HEK293 (cell line): ENCODE measurements around the gene NPAS1.
A peak's percentile ranks its signal among the peaks of the same experiment; 100 is the strongest.

ENCODE experiments used
- CTCF ChIA-PET: fragments of 350-600 bp; formaldehyde crosslinking; extraction: SDS; loops from one replicate; lab custom pipeline; 2021; ENCODE audit warnings: antibody characterized with exemption; lab: Yijun Ruan, JAX
- POLR2A ChIA-PET: fragments of 300-600 bp; formaldehyde crosslinking; extraction: SDS; loops from one replicate; lab custom pipeline; 2020; ENCODE audit warnings: antibody characterized with exemption, inconsistent platforms; lab: Yijun Ruan, JAX
- H3K27ac ChIP-seq: fragments of 200-500 bp; sonication (Bioruptor generic); 2 replicates; pipeline ENCODE4 v1.5.1; 2014; ENCODE audit warnings: low read depth, low read length, control low read depth, inconsistent platforms; ENCODE audit errors: extremely low read depth
- H3K36me3 ChIP-seq, 2 experiments: fragments of 200-500 bp in 1 of 2; sonication (Bioruptor generic) in 1 of 2; 1 replicate in 1 of 2; 2 replicates in 1 of 2; pipeline ENCODE4 v1.5.1; 2014 to 2017; ENCODE audit warnings: inconsistent platforms in 2 of 2, low read length in 2 of 2; ENCODE audit not compliant: control insufficient read depth in 2 of 2, insufficient read depth in 1 of 2
- H3K4me1 ChIP-seq: fragments of 200-500 bp; sonication (Bioruptor generic); 2 replicates; pipeline ENCODE4 v1.5.1; 2014; ENCODE audit warnings: mild to moderate bottlenecking, low read length, inconsistent platforms; ENCODE audit not compliant: control insufficient read depth, insufficient read depth
- H3K4me3 ChIP-seq: 2 replicates; pipeline ENCODE4 v1.5.1; 2011; ENCODE audit warnings: low read depth, mild to moderate bottlenecking, control low read depth, low read length, moderate library complexity
- H3K9me3 ChIP-seq: fragments of 200-500 bp; sonication (Bioruptor generic); 2 replicates; pipeline ENCODE4 v1.5.1; 2014; ENCODE audit warnings: low read depth, low read length, inconsistent platforms; ENCODE audit not compliant: control insufficient read depth, insufficient read depth
- EGR2 ChIP-seq: fragments of 450-650 bp; formaldehyde crosslinking; IDR thresholded peaks from 2 replicates; pipeline ENCODE4 v1.5.1; 2016; ENCODE audit warnings: low read depth, missing biosample characterization, missing genetic modification characterization
- GLI4 ChIP-seq: fragments of 450-650 bp; formaldehyde crosslinking; IDR thresholded peaks from 2 replicates; pipeline ENCODE4 v1.5.1; 2016; ENCODE audit warnings: missing biosample characterization, missing genetic modification characterization
- GLIS1 ChIP-seq: fragments of 450-650 bp; formaldehyde crosslinking; IDR thresholded peaks from 2 replicates; pipeline ENCODE4 v1.5.1; 2016; ENCODE audit warnings: missing biosample characterization, missing genetic modification characterization
- IKZF3 ChIP-seq: fragments of 450-650 bp; IDR thresholded peaks from 2 replicates; pipeline ENCODE4 v1.5.0; 2018; ENCODE audit warnings: missing biosample characterization, mild to moderate bottlenecking, missing genetic modification characterization, moderate library complexity
- KLF9 ChIP-seq: fragments of 450-650 bp; formaldehyde crosslinking; IDR thresholded peaks from 2 replicates; pipeline ENCODE4 v1.5.1; 2016; ENCODE audit warnings: missing biosample characterization, missing genetic modification characterization, low read depth
- PBX3 ChIP-seq: sonication (generic); formaldehyde crosslinking; IDR thresholded peaks from 2 replicates; pipeline ENCODE4 v1.8.1; 2022; ENCODE audit warnings: mild to moderate bottlenecking, moderate library complexity, missing genetic modification reagents
- SALL2 ChIP-seq: fragments of 450-650 bp; formaldehyde crosslinking; IDR thresholded peaks from 2 replicates; pipeline ENCODE4 v1.5.0; 2017; ENCODE audit warnings: missing biosample characterization, mild to moderate bottlenecking, missing genetic modification characterization, borderline replicate concordance
- SP2 ChIP-seq: fragments of 450-650 bp; formaldehyde crosslinking; IDR thresholded peaks from 2 replicates; pipeline ENCODE4 v1.5.1; 2016; ENCODE audit warnings: missing biosample characterization, missing genetic modification characterization
- SP3 ChIP-seq: fragments of 450-650 bp; formaldehyde crosslinking; IDR thresholded peaks from 2 replicates; pipeline ENCODE4 v1.5.1; 2016; ENCODE audit warnings: missing biosample characterization, missing genetic modification characterization
- SP7 ChIP-seq: fragments of 450-650 bp; formaldehyde crosslinking; IDR thresholded peaks from 2 replicates; pipeline ENCODE4 v1.5.1; 2016; ENCODE audit warnings: missing biosample characterization, missing genetic modification characterization
- ZNF121 ChIP-seq: fragments of 450-650 bp; formaldehyde crosslinking; IDR thresholded peaks from 2 replicates; pipeline ENCODE4 v1.5.1; 2016; ENCODE audit warnings: missing biosample characterization, missing genetic modification characterization
- ZNF335 ChIP-seq: fragments of 450-650 bp; formaldehyde crosslinking; conservative IDR thresholded peaks from 2 replicates; pipeline ENCODE4 v1.5.1; 2016; ENCODE audit warnings: missing biosample characterization, missing genetic modification characterization
- ZNF645 ChIP-seq: fragments of 450-650 bp; formaldehyde crosslinking; IDR thresholded peaks from 2 replicates; pipeline ENCODE4; 2016; ENCODE audit warnings: missing biosample characterization, missing genetic modification characterization
- TF ChIP-seq, protein P1 (sequence below): IDR thresholded peaks from 2 replicates; pipeline ENCODE4 v1.6.1; 2011; ENCODE audit warnings: mild to moderate bottlenecking, low read depth, low read length, borderline replicate concordance
- TF ChIP-seq, protein P2 (sequence below): fragments of 450-650 bp; formaldehyde crosslinking; IDR thresholded peaks from 2 replicates; pipeline ENCODE4 v1.5.1; 2016; ENCODE audit warnings: missing biosample characterization, missing genetic modification characterization
- TF ChIP-seq, protein P3 (sequence below): fragments of 450-650 bp; formaldehyde crosslinking; IDR thresholded peaks from 2 replicates; pipeline ENCODE4 v1.5.1; 2016; ENCODE audit warnings: missing biosample characterization, missing genetic modification characterization

NPAS1 gene

GRCh38 chr19:47020992-47021496 lies 1.4 kb downstream of the NPAS1 start (continued):
- no peak for TF ChIP-seq ZNF645 (tag by site-specific recombination)
- no peak for TF ChIP-seq SALL2 (tag by site-specific recombination)
- TF ChIP-seq GLIS1 (tag by site-specific recombination): peak; percentile 64
- TF ChIP-seq SP2 (tag by site-specific recombination): peak; percentile 54
- TF ChIP-seq, protein P1, sequence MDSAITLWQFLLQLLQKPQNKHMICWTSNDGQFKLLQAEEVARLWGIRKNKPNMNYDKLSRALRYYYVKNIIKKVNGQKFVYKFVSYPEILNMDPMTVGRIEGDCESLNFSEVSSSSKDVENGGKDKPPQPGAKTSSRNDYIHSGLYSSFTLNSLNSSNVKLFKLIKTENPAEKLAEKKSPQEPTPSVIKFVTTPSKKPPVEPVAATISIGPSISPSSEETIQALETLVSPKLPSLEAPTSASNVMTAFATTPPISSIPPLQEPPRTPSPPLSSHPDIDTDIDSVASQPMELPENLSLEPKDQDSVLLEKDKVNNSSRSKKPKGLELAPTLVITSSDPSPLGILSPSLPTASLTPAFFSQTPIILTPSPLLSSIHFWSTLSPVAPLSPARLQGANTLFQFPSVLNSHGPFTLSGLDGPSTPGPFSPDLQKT: no peak
- TF ChIP-seq KLF9 (tag by site-specific recombination): peak; percentile 73
- TF ChIP-seq, protein P2, sequence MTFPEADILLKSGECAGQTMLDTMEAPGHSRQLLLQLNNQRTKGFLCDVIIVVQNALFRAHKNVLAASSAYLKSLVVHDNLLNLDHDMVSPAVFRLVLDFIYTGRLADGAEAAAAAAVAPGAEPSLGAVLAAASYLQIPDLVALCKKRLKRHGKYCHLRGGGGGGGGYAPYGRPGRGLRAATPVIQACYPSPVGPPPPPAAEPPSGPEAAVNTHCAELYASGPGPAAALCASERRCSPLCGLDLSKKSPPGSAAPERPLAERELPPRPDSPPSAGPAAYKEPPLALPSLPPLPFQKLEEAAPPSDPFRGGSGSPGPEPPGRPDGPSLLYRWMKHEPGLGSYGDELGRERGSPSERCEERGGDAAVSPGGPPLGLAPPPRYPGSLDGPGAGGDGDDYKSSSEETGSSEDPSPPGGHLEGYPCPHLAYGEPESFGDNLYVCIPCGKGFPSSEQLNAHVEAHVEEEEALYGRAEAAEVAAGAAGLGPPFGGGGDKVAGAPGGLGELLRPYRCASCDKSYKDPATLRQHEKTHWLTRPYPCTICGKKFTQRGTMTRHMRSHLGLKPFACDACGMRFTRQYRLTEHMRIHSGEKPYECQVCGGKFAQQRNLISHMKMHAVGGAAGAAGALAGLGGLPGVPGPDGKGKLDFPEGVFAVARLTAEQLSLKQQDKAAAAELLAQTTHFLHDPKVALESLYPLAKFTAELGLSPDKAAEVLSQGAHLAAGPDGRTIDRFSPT (tag by site-specific recombination): 0 out of 2 replicates have a peak, but pooled peaks have one; percentile 32
- TF ChIP-seq, protein P3, sequence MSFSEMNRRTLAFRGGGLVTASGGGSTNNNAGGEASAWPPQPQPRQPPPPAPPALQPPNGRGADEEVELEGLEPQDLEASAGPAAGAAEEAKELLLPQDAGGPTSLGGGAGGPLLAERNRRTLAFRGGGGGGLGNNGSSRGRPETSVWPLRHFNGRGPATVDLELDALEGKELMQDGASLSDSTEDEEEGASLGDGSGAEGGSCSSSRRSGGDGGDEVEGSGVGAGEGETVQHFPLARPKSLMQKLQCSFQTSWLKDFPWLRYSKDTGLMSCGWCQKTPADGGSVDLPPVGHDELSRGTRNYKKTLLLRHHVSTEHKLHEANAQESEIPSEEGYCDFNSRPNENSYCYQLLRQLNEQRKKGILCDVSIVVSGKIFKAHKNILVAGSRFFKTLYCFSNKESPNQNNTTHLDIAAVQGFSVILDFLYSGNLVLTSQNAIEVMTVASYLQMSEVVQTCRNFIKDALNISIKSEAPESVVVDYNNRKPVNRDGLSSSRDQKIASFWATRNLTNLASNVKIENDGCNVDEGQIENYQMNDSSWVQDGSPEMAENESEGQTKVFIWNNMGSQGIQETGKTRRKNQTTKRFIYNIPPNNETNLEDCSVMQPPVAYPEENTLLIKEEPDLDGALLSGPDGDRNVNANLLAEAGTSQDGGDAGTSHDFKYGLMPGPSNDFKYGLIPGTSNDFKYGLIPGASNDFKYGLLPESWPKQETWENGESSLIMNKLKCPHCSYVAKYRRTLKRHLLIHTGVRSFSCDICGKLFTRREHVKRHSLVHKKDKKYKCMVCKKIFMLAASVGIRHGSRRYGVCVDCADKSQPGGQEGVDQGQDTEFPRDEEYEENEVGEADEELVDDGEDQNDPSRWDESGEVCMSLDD (tag by site-specific recombination): peak; percentile 57; the same call in 1 of the 2 replicates
- peak; percentile 19; the same call in 1 of the 2 replicates for TF ChIP-seq EGR2 (tag by site-specific recombination)
- peak; percentile 29; the same call in 1 of the 2 replicates for TF ChIP-seq ZNF335 (tag by site-specific recombination)
- TF ChIP-seq SP7 (tag by site-specific recombination): 0 out of 2 replicates have a peak, but pooled peaks have one; percentile 11
- TF ChIP-seq GLI4: no peak
- 0 out of 2 replicates have a peak, but pooled peaks have one; percentile 23 for TF ChIP-seq SP3

DNA sequence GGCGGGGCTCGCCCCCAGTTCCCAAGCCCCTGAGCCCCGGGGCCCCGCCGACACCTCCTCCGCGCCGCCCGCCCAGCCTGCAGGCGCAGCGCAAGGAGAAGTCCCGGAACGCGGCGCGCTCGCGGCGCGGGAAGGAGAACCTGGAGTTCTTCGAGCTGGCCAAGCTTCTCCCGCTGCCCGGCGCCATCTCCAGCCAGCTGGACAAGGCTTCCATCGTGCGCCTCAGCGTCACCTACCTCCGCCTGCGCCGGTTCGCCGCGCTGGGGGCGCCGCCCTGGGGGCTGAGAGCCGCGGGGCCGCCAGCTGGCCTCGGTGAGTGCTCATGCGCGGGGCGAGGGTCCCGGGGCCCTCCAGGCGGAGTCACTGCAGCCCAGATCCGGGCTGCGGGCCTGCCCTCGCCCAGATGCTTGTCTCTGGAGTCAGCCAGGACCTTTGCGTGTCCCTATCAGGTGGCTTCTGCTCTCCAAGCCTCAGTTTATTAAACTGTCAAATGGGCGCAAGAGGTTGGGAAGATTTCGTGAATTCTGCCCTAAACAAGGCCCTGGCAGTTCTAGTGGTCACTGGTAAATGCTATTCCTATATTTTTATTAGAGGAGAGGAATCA lies 2.0 kb downstream of the NPAS1 start:
- H3K9me3 ChIP-seq: no peaks in the 10 kb centered on the region
- POLR2A ChIA-PET: interaction anchor here (0.8 kb wide), 1 partner anchor 92 kb away, joined by 3 read pairs; the partner anchor contains the start of gene ZC3H4
- no peak overlapping the region for H3K27ac ChIP-seq
- TF ChIP-seq PBX3 (CRISPR knock-in tag): 0 out of 2 replicates have a peak, but pooled peaks have one; percentile 50
- no peak for TF ChIP-seq ZNF121 (tag by site-specific recombination)
- peak; percentile 23; the same call in 1 of the 2 replicates for TF ChIP-seq IKZF3
- H3K36me3 ChIP-seq: no peaks in the 10 kb centered on the region
- CTCF ChIA-PET: interaction anchor here (0.5 to 3.7 kb wide), 3 partner anchors 8 to 133 kb away, joined by 3 to 43 read pairs (median 4); no protein-coding TSS in a partner anchor
- H3K4me1 ChIP-seq: peaks cover 18% of the 10 kb centered on the region
- H3K4me3 ChIP-seq: peak overlapping the region; percentile 31
